SK-N-MC (cell line): ENCODE data around the gene MLIP.

Experiments
- DNase-seq: peaks from one replicate; pipeline ENCODE4 v3.0.0-alpha.2; 2011; ENCODE audit warnings: low read depth, low spot score
- H3K27ac ChIP-seq: fragments of 200-600 bp; sonication (generic); 2 replicates; pipeline ENCODE4 v1.5.1; 2016; ENCODE audit warnings: mixed run types
- H3K36me3 ChIP-seq: fragments of 200-600 bp; sonication (generic); 2 replicates; pipeline ENCODE4 v1.6.1; 2017; ENCODE audit warnings: antibody characterized with exemption, low read length, mixed read lengths; ENCODE audit not compliant: insufficient read depth
- H3K4me3 ChIP-seq: fragments of 200-600 bp; sonication (generic); 2 replicates; pipeline ENCODE4 v1.5.1; 2016
- H3K9ac ChIP-seq: fragments of 200-600 bp; sonication (generic); 2 replicates; pipeline ENCODE4 v1.8.0; 2017; ENCODE audit warnings: mixed run types, mixed read lengths; ENCODE audit not compliant: insufficient read length
- H3K9me3 ChIP-seq: fragments of 200-600 bp; sonication (generic); 2 replicates; pipeline ENCODE4 v1.6.1; 2017; ENCODE audit warnings: low read depth, mild to moderate bottlenecking, antibody characterized with exemption, low read length, moderate library complexity, mixed read lengths
- EZH2 ChIP-seq: fragments of 200-600 bp; sonication (generic); IDR thresholded peaks from one replicate; pipeline ENCODE4 v1.6.1; 2017; ENCODE audit warnings: antibody characterized with exemption
- FOXP2 ChIP-seq: optimal IDR thresholded peaks from 2 replicates; pipeline ENCODE3; 2011; ENCODE audit warnings: mild to moderate bottlenecking, moderate library complexity; ENCODE audit not compliant: insufficient read depth; ENCODE audit errors: extremely low read length, control extremely low read depth
- POLR2AphosphoS5 ChIP-seq: IDR thresholded peaks from 2 replicates; pipeline ENCODE4 v1.6.1; 2012; ENCODE audit warnings: mild to moderate bottlenecking, low read depth, low read length, borderline replicate concordance

Gene MLIP

GRCh38 chr6:54299542-54300269 is 188.5 kb downstream of the MLIP start:
- no peak overlapping the region for H3K27ac ChIP-seq
- no peak for DNase-seq
- no peaks in the 10 kb centered on the region for H3K9me3 ChIP-seq
- no peak overlapping the region for H3K9ac ChIP-seq
- TF ChIP-seq POLR2AphosphoS5: no peak
- TF ChIP-seq EZH2: no peak
- no peak for TF ChIP-seq FOXP2
- H3K4me3 ChIP-seq: no peak overlapping the region
- H3K36me3 ChIP-seq: no peaks in the 10 kb centered on the region

DNA sequence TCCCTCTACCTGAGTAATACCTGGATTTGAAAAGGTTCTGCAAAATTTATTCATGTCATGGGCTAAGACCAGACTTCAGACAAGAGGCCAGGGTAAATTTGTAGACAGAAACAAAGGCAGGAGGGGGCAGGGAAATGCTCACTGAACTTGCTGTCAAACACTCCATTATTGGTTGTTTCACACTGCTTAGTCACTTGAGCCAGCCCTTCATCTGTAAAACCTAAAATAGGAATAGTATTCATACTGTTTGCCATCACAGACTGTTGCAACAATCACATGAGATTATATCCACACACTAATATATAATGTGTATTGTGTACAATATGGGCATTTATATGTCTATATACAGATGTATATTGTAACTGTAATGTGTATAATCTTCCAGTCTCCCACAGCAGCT is 190.5 kb downstream of the MLIP start:
- Histone ChIP-seq H3K9me3 (no peaks in the 10 kb centered on the region), H3K27ac (no peak overlapping the region)
- no peak for DNase-seq

DNA sequence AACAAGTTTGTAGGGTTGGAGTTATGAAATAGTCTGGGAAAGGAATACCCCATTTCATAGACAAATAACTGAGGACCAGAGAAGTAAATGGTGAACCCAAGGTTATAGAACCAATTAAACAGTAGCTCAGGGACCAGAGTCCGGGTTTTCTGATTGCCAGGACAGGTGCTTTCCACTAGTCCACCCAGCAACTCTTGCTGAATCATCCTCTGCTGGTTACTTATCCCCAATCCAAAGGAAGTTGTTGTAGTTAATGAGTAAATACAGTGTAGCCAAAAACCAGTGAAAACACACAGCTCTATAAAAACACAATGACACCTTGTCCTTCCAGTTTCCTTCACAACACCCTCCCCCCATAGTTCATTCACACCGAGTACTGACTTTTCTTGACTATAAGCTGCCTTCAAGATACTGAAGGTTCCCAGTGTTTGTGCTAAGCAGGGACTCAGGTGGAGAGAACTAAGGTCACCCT is 196.2 kb downstream of the MLIP start:
- Histone ChIP-seq H3K9me3 (no peaks in the 10 kb centered on the region), H3K36me3 (no peaks in the 10 kb centered on the region), H3K27ac (no peak overlapping the region), H3K9ac (no peak overlapping the region), H3K4me3 (no peak overlapping the region)
- no peak for DNase-seq
- TF ChIP-seq EZH2 (no peak), POLR2AphosphoS5 (no peak), FOXP2 (no peak)

More for the DNA sequence above, 190.5 kb downstream of the MLIP start:
- TF ChIP-seq FOXP2 (no peak), EZH2 (no peak), POLR2AphosphoS5 (no peak)
- Histone ChIP-seq H3K4me3 (no peak overlapping the region), H3K36me3 (no peaks in the 10 kb centered on the region), H3K9ac (no peak overlapping the region)

GRCh38 chr6:54308289-54308985 is 197.2 kb downstream of the MLIP start, which contains the start of gene TINAG:
TINAG (plus strand) TSS chr6:54308441; CDS start chr6:54308551, 110 bp downstream.
- Histone ChIP-seq H3K36me3 (no peaks in the 10 kb centered on the region), H3K4me3 (no peak within 1 kb of the TSS), H3K27ac (no peak within 1 kb of the TSS), H3K9me3 (no peaks in the 10 kb centered on the region), H3K9ac (no peak within 1 kb of the TSS)
- TF ChIP-seq FOXP2 (no peak), POLR2AphosphoS5 (no peak), EZH2 (no peak)
- no peak for DNase-seq

GRCh38 chr6:54308986-54309315 is 197.7 kb downstream of the MLIP start:
- Histone ChIP-seq H3K4me3 (no peak overlapping the region), H3K9me3 (no peaks in the 10 kb centered on the region), H3K27ac (no peak overlapping the region), H3K36me3 (no peaks in the 10 kb centered on the region), H3K9ac (no peak overlapping the region)
- TF ChIP-seq EZH2 (no peak), FOXP2 (no peak), POLR2AphosphoS5 (no peak)
- DNase-seq: no peak

GRCh38 chr6:54310377-54311152 is 199.3 kb downstream of the MLIP start:
- H3K9me3 ChIP-seq: no peaks in the 10 kb centered on the region
- H3K27ac ChIP-seq: no peak overlapping the region
- no peak overlapping the region for H3K4me3 ChIP-seq
- DNase-seq: no peak
- no peaks in the 10 kb centered on the region for H3K36me3 ChIP-seq
- no peak overlapping the region for H3K9ac ChIP-seq
- TF ChIP-seq POLR2AphosphoS5: no peak

- no peak overlapping the region for H3K27ac ChIP-seq
- H3K36me3 ChIP-seq: no peaks in the 10 kb centered on the region
- TF ChIP-seq FOXP2 (no peak), EZH2 (no peak), POLR2AphosphoS5 (no peak)
- no peak overlapping the region for H3K9ac ChIP-seq
- H3K9me3 ChIP-seq: no peaks in the 10 kb centered on the region
- DNase-seq: no peak
- H3K4me3 ChIP-seq: no peak overlapping the region
These were observed 204.4 kb downstream of the MLIP start for GRCh38 chr6:54315656-54316055.
